Adipose tissue (tissue), 3 donors: ENCODE results near the gene AFF3. TPM values are rescaled to one million over a fixed set of nuclear protein-coding genes. Genes with fewer than 3 reads are reported as not detected.
"Not testable (repeated sequence)": the region's sequence is repeated elsewhere in the genome, so short reads cannot be mapped to it uniquely, and the experiment has no call there.

Experiments
- H3K27ac ChIP-seq: one replicate; pipeline ENCODE4 v1.5.1; 2013; ENCODE audit warnings: low read depth, low read length
- WGBS, 3 donors: extraction: QIAGEN DNeasy Blood & Tissue Kit; methylation state at CpG; one replicate each; pipeline ENCODE4 v1.1.7; 2013; 5-methylcytosine and 5-hydroxymethylcytosine counted together
- polyA plus RNA-seq, 3 donors: library from polyadenylated mRNA; stranded (reverse); fragments of 200-250 nt; gene quantifications; one replicate each; pipeline ENCODE4 v1.2.3, GENCODE V29; 2013
- donor health status: healthy with polysubstance abuse.
- donor health status: Bipolar disorder and iron deficiency.
- donor health status: healthy.

The AFF3 gene
- polyA plus RNA-seq, 3 donors, result 0.21 to 0.56 (median 0.56) TPM

- no peak overlapping the region for H3K27ac ChIP-seq
- WGBS, 3 donors, result 19 to 60% (median 56%) methylated on average over 1 of the region's 1 CpG
Observed at GRCh38 chr2:100119235-100119634, 23.2 kb downstream of the AFF3 start.

GRCh38 chr2:100113990-100114433 is 28.4 kb downstream of the AFF3 start:
- WGBS, 3 donors, result 73 to 86% (median 76%) methylated on average over 2 of the region's 2 CpGs
- H3K27ac ChIP-seq, result no peak overlapping the region

- H3K27ac ChIP-seq, result no peak overlapping the region
- 49 to 68% (median 50%) methylated on average over 2 of the region's 2 CpGs for WGBS, 3 donors
Observed at GRCh38 chr2:100110614-100111000, 31.8 kb downstream of the AFF3 start.

- H3K27ac ChIP-seq, result no peak overlapping the region
- 70 to 74% (median 72%) methylated on average over 6 of the region's 6 CpGs for WGBS, 3 donors
Observed at GRCh38 chr2:100109986-100110613, 32.3 kb downstream of the AFF3 start.

- H3K27ac ChIP-seq, result not testable (repeated sequence)
- WGBS, 3 donors, result 51 to 78% (median 73%) methylated on average over 3 of the region's 3 CpGs
Observed at GRCh38 chr2:100108648-100109020, 33.8 kb downstream of the AFF3 start.

- H3K27ac ChIP-seq, result no peak overlapping the region
- WGBS, 3 donors, result 79 to 87% (median 86%) methylated on average over 6 of the region's 6 CpGs
Observed at GRCh38 chr2:100107906-100108647, 34.3 kb downstream of the AFF3 start.

GRCh38 chr2:100107440-100107839 is 35.0 kb downstream of the AFF3 start:
- no peak overlapping the region for H3K27ac ChIP-seq
- 63 to 96% (median 80%) methylated on average over 1 of the region's 1 CpG for WGBS, 3 donors

- H3K27ac ChIP-seq, result no peak overlapping the region
- WGBS, 3 donors, result 77 to 80% (median 77%) methylated on average over 9 of the region's 9 CpGs
Observed at GRCh38 chr2:100106460-100106859, 35.9 kb downstream of the AFF3 start.

- WGBS, 3 donors, result 50 to 70% (median 50%) methylated on average over 12 of the region's 12 CpGs
- no peak overlapping the region for H3K27ac ChIP-seq
Observed at GRCh38 chr2:100105678-100106054, 36.7 kb downstream of the AFF3 start.

GRCh38 chr2:100104718-100105677 is 37.4 kb downstream of the AFF3 start:
- H3K27ac ChIP-seq, result no peak overlapping the region
- 1 to 3% (median 1%) methylated on average over 40 to 91 of the region's 119 CpGs for WGBS, 3 donors

- not testable (repeated sequence) for H3K27ac ChIP-seq
- WGBS, 3 donors, result 1% methylated on average over 26 of the region's 60 CpGs; no CpG with 5 or more reads in 2 of the 3 donors
Observed at GRCh38 chr2:100104265-100104664, 38.1 kb downstream of the AFF3 start.

GRCh38 chr2:100103527-100104252 is 38.7 kb downstream of the AFF3 start:
- 32 to 44% (median 38%) methylated on average over 11 to 31 of the region's 39 CpGs for WGBS, 3 donors
- not testable (repeated sequence) for H3K27ac ChIP-seq

GRCh38 chr2:100102466-100103180 is 39.8 kb downstream of the AFF3 start:
- not testable (repeated sequence) for H3K27ac ChIP-seq
- WGBS, 3 donors, result 49 to 67% (median 67%) methylated on average over 2 of the region's 8 CpGs

GRCh38 chr2:100098855-100099254 is 43.5 kb downstream of the AFF3 start:
- 83 to 93% methylated on average over 3 to 5 of the region's 8 CpGs; no CpG with 5 or more reads in 1 of the 3 donors for WGBS, 3 donors
- not testable (repeated sequence) for H3K27ac ChIP-seq

- not testable (repeated sequence) for H3K27ac ChIP-seq
- WGBS, 3 donors, result no CpG with 5 or more reads among the region's 7 CpGs
Observed at GRCh38 chr2:100097611-100098294, 44.6 kb downstream of the AFF3 start.

- 92 to 97% (median 94%) methylated on average over 7 to 9 of the region's 10 CpGs for WGBS, 3 donors
- not testable (repeated sequence) for H3K27ac ChIP-seq
Observed at GRCh38 chr2:100095845-100096244, 46.5 kb downstream of the AFF3 start.

GRCh38 chr2:100091807-100092206 is 50.6 kb downstream of the AFF3 start:
- 92 to 95% (median 93%) methylated on average over 3 to 5 of the region's 8 CpGs for WGBS, 3 donors
- not testable (repeated sequence) for H3K27ac ChIP-seq
